ENCODE results near the gene OSTC.

DNA sequence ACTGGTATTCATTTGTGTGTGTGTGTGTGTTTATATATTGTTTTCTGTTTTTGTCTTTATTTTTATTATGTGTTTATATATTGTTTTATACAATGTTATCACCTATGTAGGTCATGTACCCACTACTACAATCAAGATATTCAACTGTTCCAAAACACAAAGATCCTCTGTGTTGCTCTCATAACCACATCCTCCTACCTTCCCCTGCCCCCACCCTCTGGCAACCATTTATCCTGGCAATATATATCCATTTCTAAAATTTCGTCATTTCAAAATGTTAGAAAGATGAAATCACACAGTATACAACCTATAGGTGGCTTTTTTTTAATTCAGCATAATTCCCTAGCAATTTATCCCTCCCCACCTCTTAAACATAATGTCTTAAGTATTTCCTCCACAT lies 48.9 kb upstream of the OSTC start:
- TF ChIP-seq, protein P1, sequence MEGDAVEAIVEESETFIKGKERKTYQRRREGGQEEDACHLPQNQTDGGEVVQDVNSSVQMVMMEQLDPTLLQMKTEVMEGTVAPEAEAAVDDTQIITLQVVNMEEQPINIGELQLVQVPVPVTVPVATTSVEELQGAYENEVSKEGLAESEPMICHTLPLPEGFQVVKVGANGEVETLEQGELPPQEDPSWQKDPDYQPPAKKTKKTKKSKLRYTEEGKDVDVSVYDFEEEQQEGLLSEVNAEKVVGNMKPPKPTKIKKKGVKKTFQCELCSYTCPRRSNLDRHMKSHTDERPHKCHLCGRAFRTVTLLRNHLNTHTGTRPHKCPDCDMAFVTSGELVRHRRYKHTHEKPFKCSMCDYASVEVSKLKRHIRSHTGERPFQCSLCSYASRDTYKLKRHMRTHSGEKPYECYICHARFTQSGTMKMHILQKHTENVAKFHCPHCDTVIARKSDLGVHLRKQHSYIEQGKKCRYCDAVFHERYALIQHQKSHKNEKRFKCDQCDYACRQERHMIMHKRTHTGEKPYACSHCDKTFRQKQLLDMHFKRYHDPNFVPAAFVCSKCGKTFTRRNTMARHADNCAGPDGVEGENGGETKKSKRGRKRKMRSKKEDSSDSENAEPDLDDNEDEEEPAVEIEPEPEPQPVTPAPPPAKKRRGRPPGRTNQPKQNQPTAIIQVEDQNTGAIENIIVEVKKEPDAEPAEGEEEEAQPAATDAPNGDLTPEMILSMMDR (conservative IDR thresholded peaks at IDR 0.05; ENCODE audit: low read length), result no peak
- TF ChIP-seq EZH2phosphoT487 (IDR thresholded peaks at IDR 0.05; ENCODE audit: borderline replicate concordance), result no peak

All from Loucy (cell line).